H1 (cell line): ENCODE results near the gene GKN2. TPM values are rescaled to one million over a fixed set of nuclear protein-coding genes. Genes with fewer than 3 reads are reported as not detected.

ENCODE experiments used
- BACH1 ChIP-seq: IDR thresholded peaks from 2 replicates; pipeline ENCODE4 v1.6.1; 2012; ENCODE audit warnings: low read length, improper control_type of control experiment
- BRCA1 ChIP-seq: IDR thresholded peaks from 2 replicates; pipeline ENCODE4 v1.6.1; 2012; ENCODE audit warnings: low read depth, low read length, improper control_type of control experiment
- CHD2 ChIP-seq: IDR thresholded peaks from 2 replicates; pipeline ENCODE4 v1.6.1; 2012; ENCODE audit warnings: low read length, improper control_type of control experiment
- GTF2F1 ChIP-seq: IDR thresholded peaks from 2 replicates; pipeline ENCODE4 v1.6.1; 2012; ENCODE audit warnings: low read depth, low read length, improper control_type of control experiment, borderline replicate concordance
- KDM4A ChIP-seq: IDR thresholded peaks from one replicate; pipeline ENCODE4 v1.7.1; 2012; ENCODE audit warnings: low read depth, mild to moderate bottlenecking, moderate library complexity, low read length, inconsistent platforms; ENCODE audit not compliant: severe bottlenecking
- RAD21 ChIP-seq, 2 experiments: IDR thresholded peaks in 1 of 2; conservative IDR thresholded peaks in 1 of 2; 2 replicates each; pipeline ENCODE4 v1.6.1; 2011; ENCODE audit warnings: low read depth in 2 of 2, low read length in 2 of 2, improper control_type of control experiment in 1 of 2, inconsistent platforms in 1 of 2, mild to moderate bottlenecking in 1 of 2, moderate library complexity in 1 of 2
- SP4 ChIP-seq: IDR thresholded peaks from 2 replicates; pipeline ENCODE4 v1.6.1; 2012; ENCODE audit warnings: low read length, inconsistent platforms
- SUZ12 ChIP-seq: fragments of 200-600 bp; sonication (generic); IDR thresholded peaks from 2 replicates; pipeline ENCODE4 v1.6.1; 2012; ENCODE audit warnings: mild to moderate bottlenecking, inconsistent platforms, low read length, moderate library complexity, mixed read lengths
- TAF7 ChIP-seq: optimal IDR thresholded peaks from 2 replicates; pipeline ENCODE3; 2011; ENCODE audit warnings: low read depth, mild to moderate bottlenecking, inconsistent platforms, low read length, moderate library complexity, borderline replicate concordance
- TCF12 ChIP-seq: IDR thresholded peaks from 2 replicates; pipeline ENCODE4 v1.6.1; 2011; ENCODE audit warnings: low read depth, mild to moderate bottlenecking, low read length
- polyA plus RNA-seq, 7 experiments: library from polyadenylated mRNA; depleted of rRNA in 3 of 7; stranded (reverse) in 5 of 7; unstranded in 2 of 7; fragments of >200 nt in 5 of 7; fragments of 200-250 nt in 2 of 7; gene quantifications; 1 replicate in 5 of 7; 2 replicates in 1 of 7; 4 replicates in 1 of 7; pipeline versions ENCODE4 v1.2.1 to v1.2.3, GENCODE V29; 2011 to 2013; ENCODE audit warnings: missing spikeins in 2 of 7, mixed read lengths in 2 of 7
- total RNA-seq: library from RNA; stranded (reverse); fragmentation: NEBNext Ultra II Directional; extraction: Animal tissue kit (Norgen Biotek cat#: 25700); gene quantifications from 2 replicates; pipeline ENCODE4 v1.2.1, GENCODE V29; 2021
- TF ChIP-seq, protein P1 (sequence below), 3 experiments: IDR thresholded peaks; 1 replicate in 2 of 3; 2 replicates in 1 of 3; pipeline versions ENCODE4 v1.5.1 to v1.6.1; 2011; ENCODE audit warnings: low read length in 3 of 3, mild to moderate bottlenecking in 3 of 3, inconsistent platforms in 2 of 3, low read depth in 1 of 3, moderate library complexity in 1 of 3; ENCODE audit not compliant: insufficient read depth in 1 of 3; ENCODE audit errors: control extremely low read depth in 1 of 3

The GKN2 gene
- total and polyA plus RNA-seq, 2 of the 8 experiments (the other 6 are each of a cell fraction or from before 2014, with no cell fraction given), result not detected

DNA sequence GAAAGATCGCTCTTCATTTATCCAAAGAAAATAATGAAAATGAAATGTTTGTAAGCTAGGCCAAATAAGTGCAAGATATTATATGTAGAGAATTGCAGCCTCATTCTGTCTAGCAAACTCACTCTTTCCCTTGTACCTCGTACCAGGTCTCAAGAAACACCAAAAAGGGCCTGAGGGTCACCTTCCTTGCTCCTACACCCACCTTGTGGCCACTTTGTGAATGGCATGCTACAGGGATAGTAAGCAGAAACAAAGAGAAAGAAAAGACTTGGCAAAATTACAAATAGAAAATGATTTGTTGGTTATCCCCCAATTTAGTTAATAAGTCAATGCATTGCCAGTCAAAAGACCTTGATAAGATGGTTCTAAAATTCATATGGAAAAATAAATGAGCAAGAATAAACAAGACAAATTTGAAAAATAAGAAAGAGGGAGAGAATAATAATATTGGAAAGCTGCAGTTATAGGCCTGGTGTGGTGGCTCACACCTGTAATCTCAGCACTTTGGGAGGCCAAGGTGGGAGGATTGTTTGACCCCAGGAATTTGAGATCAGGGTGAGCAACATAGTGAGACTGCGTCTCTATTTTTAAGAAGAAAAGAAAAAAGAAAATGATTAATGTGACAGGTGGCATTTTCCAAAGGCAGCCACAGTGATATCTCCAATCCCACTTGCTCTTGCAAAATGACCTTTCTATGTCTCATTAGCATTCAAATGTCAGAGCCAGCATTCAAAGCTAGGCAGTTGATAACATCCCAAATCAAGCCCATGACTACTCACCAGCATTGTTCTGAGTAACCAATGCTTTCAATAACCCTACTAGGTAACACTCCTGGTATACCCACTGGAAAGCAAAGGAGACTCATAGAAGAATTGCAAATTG is 42.7 kb downstream of the GKN2 start (continued):
- peak; percentile 77 to 78 for TF ChIP-seq RAD21 (IDR thresholded peaks at IDR 0.05 in 1 of 2, conservative IDR thresholded peaks at IDR 0.05 in 1 of 2; ENCODE audit: low read depth in 2 of 2, low read length in 2 of 2)
- TF ChIP-seq TAF7, result no peak
- TF ChIP-seq GTF2F1, result no peak
- TF ChIP-seq TCF12, result no peak
- TF ChIP-seq SUZ12, result no peak
- TF ChIP-seq CHD2, result no peak
- TF ChIP-seq, protein P1, sequence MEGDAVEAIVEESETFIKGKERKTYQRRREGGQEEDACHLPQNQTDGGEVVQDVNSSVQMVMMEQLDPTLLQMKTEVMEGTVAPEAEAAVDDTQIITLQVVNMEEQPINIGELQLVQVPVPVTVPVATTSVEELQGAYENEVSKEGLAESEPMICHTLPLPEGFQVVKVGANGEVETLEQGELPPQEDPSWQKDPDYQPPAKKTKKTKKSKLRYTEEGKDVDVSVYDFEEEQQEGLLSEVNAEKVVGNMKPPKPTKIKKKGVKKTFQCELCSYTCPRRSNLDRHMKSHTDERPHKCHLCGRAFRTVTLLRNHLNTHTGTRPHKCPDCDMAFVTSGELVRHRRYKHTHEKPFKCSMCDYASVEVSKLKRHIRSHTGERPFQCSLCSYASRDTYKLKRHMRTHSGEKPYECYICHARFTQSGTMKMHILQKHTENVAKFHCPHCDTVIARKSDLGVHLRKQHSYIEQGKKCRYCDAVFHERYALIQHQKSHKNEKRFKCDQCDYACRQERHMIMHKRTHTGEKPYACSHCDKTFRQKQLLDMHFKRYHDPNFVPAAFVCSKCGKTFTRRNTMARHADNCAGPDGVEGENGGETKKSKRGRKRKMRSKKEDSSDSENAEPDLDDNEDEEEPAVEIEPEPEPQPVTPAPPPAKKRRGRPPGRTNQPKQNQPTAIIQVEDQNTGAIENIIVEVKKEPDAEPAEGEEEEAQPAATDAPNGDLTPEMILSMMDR (IDR thresholded peaks at IDR 0.05; ENCODE audit: control extremely low read depth in 1 of 3, insufficient read depth in 1 of 3, low read depth in 1 of 3, low read length in 3 of 3), result peak; percentile 54 to 77 (median 62)
- no peak for TF ChIP-seq KDM4A
- no peak for TF ChIP-seq SP4
- TF ChIP-seq BACH1, result peak; percentile 44; the same call in 1 of the 2 replicates
- no peak for TF ChIP-seq BRCA1
